Measurements from ENCODE around the gene PKIB.

DNA sequence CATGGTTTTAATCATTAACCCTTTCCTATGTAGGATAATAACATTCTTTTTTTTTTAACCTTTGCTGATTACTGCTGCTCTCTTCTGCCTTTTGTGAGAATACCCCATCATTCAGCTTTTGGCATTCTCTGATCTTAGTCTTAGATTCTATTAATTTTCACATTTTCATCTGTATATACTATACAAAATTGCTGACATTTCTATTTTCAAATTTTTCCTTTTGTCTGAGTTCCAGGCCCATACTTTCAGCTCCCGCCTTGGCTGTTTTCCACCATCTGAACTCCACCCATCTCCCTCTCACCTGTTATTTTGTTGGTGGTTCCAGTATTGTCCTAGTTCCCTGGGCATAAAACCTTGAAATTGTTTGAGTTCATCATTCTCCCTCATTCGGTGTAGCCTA lies 59.2 kb downstream of the PKIB start:
- TF ChIP-seq ZNF274 (IDR thresholded peaks at IDR 0.05; ENCODE audit: low read depth, low read length) (no peak), YY1 (IDR thresholded peaks at IDR 0.05; ENCODE audit: insufficient read depth, insufficient read length) (no peak), SUZ12 (IDR thresholded peaks at IDR 0.05; ENCODE audit: extremely low read depth, insufficient read depth, insufficient read length) (no peak)

All from NT2/D1 (cell line).